ENCODE results near the gene PTK6.

The PTK6 gene

GRCh38 chr20:63556873-63557478 is 19.8 kb upstream of the PTK6 start:
- DNase-seq: no peak

DNA sequence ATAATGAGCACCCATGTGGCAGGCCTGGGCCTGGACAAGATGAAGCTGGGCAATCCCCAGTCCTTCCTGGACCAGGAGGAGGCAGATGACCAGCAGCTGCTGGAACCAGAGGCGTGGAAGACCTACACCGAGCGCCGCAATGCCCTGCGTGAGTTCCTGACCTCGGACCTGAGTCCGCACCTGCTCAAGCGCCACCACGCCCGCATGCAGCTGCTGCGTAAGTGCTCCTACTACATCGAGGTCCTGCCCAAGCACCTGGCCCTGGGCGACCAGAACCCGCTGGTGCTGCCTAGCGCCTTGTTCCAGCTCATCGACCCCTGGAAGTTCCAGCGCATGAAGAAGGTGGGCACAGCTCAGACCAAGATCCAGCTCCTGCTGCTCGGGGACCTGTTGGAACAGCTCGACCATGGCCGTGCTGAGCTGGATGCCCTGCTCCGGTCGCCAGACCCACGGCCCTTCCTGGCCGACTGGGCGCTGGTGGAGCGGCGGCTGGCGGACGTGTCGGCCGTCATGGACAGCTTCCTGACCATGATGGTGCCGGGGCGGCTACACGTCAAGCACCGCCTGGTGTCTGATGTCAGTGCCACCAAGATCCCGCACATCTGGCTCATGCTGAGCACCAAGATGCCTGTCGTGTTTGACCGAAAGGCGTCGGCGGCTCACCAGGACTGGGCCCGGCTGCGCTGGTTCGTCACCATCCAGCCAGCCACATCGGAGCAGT is 18.6 kb upstream of the PTK6 start:
- DNase-seq: no peak

DNA sequence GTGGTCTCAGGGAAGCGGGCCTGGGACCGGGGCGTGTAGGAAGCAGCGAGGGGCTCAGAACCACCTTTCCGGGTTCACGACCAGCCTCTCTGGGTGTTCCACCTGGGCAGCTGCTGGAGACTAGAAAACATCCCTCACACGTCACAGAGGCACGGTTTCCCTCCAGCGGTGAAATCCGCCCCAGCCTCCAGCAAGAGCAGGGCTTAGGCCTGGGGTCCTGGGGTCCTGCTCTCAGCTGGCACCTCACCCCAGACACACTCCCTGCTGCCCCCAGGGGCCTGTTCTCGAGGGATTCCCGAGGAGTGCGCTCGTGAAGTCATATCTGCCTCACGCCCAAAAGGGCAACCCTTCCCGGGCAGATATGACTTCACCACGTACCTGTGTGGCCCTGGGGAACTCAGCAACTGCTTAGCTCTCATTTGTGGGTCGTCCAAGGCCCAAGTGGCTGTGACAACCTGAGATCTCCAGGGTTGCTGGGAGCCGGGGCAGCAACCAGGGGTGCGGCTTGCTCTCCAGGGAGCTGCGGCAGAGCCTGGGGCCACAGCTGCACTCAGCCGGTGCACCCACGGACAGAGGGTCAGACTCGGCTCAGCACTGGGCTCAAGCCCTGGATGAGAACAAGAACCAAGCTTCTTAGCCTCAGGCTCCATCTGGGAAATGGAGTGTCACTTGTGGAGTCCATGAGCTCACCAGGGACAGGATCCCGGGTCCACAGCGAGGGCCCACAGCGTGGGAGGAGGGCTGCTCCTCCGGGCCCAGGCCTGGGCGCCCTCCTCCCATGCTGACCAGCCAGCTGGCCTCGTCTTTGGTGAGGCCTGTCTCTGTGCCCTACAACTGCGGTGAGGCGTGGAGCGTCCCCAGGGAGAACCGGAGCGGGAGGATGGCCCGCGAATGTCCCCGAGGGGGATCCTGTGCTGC is 17.4 kb upstream of the PTK6 start:
- no peak for DNase-seq

- DNase-seq: no peak
Observed at GRCh38 chr20:63553933-63554290, 16.7 kb upstream of the PTK6 start, which contains the start of gene FNDC11. Gene FNDC11, plus strand, starts transcription at chr20:63554159. Its CDS starts 1,505 bp downstream, at chr20:63555664.

DNA sequence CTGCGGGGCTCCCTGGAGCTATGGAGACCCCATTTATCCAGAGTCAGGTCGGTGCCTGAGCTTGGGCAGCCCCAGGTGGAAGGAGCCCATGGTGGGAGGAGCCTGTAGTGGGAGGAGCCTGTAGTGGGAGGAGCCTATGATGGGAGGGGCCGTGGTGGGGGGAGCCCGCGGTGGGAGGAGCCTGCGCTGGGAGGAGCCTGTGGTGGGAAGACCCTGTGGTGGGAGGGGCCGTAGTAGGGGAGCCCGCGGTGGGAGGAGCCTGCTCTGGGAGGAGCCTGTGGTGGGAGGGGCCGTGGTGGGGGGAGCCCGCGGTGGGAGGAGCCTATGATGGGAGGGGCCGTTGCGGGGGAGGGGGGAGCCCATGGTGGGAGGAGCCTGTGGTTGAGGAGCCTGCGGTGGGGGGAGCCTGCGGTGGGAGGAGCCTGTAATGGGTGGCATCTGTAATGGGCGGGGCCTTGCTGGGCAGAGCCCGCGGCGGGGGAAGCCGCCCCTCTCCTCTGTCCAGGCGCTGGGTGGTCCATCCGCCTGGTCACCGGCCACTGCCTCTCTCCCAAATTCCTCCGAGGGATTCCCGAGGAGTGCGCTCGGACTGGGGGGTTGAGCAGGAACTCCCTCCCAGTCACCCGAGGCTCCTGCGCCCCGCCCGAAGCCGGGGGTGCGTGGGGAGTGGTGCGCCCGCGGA is 16.2 kb upstream of the PTK6 start:
- peak; percentile 8 for DNase-seq

GRCh38 chr20:63552481-63553249 is 15.5 kb upstream of the PTK6 start:
- no peak for DNase-seq

DNA sequence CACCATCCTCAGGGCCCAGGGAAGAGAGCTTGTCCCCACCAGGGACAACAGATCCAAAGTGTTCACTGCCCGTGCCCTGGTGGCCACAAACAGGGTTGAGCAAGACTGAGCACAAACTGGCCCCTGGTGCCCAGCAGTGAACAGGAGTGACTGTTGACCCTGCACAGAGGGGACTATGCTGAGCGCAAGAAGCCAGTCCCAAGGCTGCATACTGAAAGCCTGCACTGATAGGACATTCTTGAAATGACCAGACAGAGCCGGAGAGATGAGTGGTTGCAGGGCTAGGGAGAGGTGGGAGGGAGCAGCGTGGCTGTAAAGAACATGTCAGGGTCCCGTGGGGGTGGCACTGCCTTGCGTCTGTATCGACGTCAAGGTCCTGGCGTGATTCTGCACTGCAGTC is 13.9 kb upstream of the PTK6 start:
- DNase-seq: no peak

GRCh38 chr20:63549679-63550282 is 12.6 kb upstream of the PTK6 start:
- no peak for DNase-seq

DNA sequence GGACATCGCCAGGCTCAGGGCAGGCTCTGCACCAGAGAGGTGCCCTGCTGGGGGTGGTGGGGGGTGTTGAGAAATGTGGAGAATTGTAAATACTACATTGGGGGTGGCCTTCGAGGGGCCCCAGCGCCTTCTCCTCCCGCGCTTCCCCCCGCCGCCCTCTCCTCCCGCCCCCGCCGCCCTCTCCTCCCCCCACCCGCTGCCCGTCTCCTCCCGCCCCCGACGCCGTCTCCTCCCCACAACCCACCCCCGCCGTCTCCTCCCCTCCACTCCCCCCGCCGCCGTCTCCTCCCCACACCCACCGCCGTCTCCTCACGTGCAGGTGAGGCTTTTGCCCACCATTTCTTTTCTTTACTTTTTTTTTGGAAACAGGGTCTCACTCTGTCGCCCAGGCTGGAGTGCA is 11.8 kb upstream of the PTK6 start:
- no peak for DNase-seq

DNA sequence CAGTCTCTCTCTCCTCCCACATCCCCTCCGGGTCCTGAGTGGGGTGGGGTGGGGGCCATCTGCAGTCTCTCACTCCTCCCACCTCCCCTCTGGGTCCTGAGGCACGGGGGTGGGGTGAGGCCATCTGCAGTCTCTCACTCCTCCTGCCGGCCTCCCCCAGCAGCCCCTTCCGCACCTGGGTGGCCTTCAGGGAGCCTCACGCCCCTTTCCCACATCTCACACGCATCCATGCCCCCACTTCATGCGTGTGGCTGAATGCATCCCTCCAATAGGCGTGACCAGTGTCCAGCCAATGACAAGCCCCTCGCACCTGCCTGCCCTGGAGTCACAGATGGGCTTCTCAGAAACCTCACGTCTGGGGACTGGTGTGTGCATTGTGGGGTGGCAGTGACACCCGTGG is 11.4 kb upstream of the PTK6 start:
- no peak for DNase-seq

DNA sequence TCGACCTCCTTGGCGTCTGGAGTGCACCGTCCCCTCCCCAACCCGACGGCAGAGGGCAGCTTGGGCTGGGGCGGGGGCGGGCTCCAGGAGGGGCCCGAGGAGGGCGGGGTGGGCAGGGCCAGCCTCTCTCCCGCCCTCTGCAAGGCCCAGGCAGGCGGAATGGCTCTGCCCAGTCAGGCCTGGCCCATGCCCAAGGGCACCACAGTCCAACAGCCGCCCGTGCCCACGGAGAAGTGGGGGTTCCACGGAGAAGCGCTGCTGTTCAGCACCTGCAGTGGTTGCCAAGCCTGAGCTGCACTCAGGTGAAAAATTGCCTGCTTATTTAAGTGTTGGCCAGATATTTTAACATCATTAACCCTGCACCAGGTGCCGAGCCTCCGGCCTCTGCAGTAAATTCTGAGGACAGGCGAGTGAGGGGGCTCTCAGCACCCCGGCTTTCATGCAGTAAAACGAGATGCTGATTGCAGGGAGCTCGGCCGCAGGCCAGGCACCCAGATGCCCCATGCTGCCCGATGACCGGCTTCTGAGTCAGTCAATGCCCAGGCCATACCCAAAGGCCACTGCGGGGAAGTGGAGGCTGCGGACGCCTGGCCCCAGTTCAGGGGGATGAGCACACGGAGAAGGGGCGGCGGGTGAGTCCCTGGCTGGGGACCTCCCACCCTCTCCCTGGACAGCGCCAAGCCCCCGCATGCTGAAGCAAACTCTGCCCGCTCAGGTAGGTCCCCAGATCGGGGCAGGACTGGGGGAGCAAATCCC is 10.7 kb upstream of the PTK6 start, which contains the start of gene SRMS:
Gene SRMS (minus strand): TSS at position 25 of the 756 bp plus-strand sequence. CDS start 286 bp downstream, outside the sequence.
- DNase-seq: no peak

DNA sequence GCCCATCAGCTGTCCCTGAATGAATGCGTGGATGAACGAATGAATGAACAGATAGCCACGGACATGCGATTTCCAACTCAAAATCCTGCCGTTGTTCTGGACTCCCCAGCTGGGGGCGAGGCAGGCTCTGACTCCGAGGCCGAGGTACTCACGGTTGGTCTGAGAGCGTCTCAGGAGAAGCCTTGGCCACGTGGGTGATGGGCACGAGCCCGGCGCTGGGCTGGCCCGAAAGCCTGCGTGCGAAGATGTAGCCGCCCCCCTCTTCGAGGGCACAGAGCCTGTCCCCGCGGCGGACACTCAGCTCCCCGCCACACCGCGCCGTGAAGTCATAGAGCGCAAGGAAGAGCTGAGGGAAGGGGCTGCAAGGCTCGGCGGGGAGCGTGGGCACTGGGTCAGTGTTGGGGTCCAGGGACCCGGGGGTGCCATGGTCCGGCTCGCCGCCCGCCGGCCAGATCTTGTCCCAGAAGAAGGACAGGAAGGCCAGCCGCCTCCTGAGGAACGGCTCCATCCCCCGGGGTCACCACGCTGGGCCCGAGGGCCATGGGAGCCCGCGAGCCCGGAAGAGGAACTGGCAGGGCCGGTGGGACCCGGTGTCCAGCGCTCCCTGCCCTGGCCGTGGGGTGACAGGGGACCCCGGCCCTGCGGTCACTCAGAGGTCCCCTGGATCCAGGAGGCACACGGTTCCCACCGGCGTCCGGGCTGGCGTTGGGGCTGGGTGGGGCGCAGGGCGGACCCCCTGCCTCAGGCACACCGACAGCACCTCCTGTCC is 10.0 kb upstream of the PTK6 start:
- DNase-seq: no peak

GRCh38 chr20:63546256-63546955 is 9.2 kb upstream of the PTK6 start:
- DNase-seq: no peak

DNA sequence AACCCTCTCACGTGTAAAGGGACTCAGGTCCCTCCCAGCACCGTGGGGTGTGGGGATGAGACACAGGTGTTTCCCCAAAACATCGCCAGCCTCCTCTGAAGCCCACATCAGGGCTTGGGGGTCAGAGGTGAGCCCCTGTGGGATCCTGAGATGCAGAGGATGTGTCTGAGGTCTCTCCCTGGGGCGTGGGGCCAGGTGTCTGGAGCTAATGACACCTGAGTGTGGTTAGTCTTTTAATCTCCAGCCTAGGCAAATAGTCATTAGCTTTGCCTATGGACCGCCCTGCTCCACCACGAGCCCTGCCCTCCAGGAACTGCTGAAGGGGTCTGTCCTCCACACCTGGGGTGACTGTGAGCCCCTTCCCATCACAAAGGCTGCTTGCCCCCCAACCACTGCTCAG is 8.6 kb upstream of the PTK6 start:
- DNase-seq: no peak

- no peak for DNase-seq
Observed at GRCh38 chr20:63544958-63545516, 7.9 kb upstream of the PTK6 start.

- no peak for DNase-seq
Observed at GRCh38 chr20:63544241-63544957, 7.2 kb upstream of the PTK6 start.

- no peak for DNase-seq
Observed at GRCh38 chr20:63543733-63544132, 6.6 kb upstream of the PTK6 start.

GRCh38 chr20:63543131-63543530 is 6.0 kb upstream of the PTK6 start:
- DNase-seq: no peak

DNA sequence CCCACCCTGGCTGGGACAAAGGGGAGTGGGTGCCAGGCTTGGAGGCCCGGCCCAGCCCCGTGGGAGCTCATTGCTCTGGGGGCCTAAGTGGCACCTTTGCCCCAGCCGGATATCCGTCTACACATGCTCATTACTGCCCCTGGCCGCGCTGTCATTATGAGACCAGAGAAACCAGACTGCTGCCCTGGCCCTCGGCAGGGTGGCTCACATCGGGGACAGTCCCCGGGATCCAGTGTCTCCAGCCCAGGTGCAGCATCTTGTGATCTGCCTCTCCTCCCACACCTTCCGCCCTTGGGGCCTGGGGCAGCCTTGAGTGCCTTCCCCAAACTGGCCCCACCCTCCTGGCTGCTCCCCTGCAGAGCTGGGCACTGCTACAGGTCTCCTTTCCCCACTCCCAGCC is 5.5 kb upstream of the PTK6 start:
- no peak for DNase-seq
